Rectal smooth muscle tissue (tissue), 1 donor: ENCODE measurements around the gene THSD7B.

Experiments
- H3K27ac ChIP-seq: one replicate; pipeline ENCODE4 v1.7.0; 2013; ENCODE audit warnings: low read depth, low read length, inconsistent platforms
- H3K27me3 ChIP-seq: one replicate; pipeline ENCODE4 v1.7.0; 2013; ENCODE audit warnings: low read length; ENCODE audit not compliant: control insufficient read depth, insufficient read depth
- H3K36me3 ChIP-seq: one replicate; pipeline ENCODE4 v1.7.0; 2013; ENCODE audit warnings: low read length; ENCODE audit not compliant: control insufficient read depth, insufficient read depth
- H3K4me1 ChIP-seq: one replicate; pipeline ENCODE4 v1.7.0; 2013; ENCODE audit warnings: low read length; ENCODE audit not compliant: control insufficient read depth, insufficient read depth
- H3K4me3 ChIP-seq: one replicate; pipeline ENCODE4 v1.7.0; 2013; ENCODE audit warnings: low read length
- H3K9ac ChIP-seq: one replicate; pipeline ENCODE4 v1.7.0; 2013; ENCODE audit warnings: low read length

Gene THSD7B

DNA sequence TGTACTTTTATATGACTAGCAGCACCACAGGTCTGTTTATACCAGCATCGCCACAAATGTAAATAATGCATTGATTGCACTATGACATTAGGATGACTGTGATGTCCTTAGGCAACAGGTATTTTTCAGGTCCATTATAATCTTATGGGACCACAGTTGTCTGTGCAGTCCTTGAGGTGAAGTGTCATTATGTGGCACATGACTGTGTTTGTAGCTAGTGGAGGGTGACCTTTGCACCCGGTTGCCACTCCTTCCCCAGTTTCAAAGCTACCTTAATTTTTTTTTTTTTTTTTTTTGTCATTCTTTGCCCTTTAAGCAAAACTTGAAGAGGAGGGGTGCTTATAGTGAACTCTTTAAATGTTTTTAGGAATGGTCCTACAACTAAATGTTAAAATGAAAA, 386.4 kb downstream of the THSD7B start:
- Histone ChIP-seq H3K36me3 (no peaks in the 10 kb centered on the region), H3K27ac (no peak overlapping the region), H3K27me3 (no peaks in the 10 kb centered on the region), H3K4me1 (no peaks in the 10 kb centered on the region), H3K4me3 (no peak overlapping the region), H3K9ac (no peak overlapping the region)

DNA sequence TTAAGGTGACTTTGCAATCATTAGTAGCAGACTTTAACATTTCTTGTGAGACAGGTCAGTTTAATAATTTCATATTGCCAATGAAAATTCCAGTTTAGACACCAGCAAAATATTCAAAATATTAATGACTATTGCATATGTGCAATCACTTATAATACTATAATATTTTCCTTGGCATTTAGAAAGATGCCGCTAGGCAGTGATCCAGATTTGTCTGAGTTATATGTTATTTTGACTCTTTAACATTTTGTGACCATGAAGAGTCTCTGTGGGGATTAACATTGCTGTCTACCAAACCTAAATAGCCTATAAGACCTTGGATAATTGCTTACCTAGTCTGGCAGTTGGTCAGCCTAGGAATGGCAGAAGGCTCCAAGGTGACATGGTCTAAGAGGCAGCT, 389.6 kb downstream of the THSD7B start:
- Histone ChIP-seq H3K4me1 (no peaks in the 10 kb centered on the region), H3K9ac (no peak overlapping the region), H3K27me3 (no peaks in the 10 kb centered on the region), H3K36me3 (no peaks in the 10 kb centered on the region), H3K27ac (no peak overlapping the region), H3K4me3 (no peak overlapping the region)

DNA sequence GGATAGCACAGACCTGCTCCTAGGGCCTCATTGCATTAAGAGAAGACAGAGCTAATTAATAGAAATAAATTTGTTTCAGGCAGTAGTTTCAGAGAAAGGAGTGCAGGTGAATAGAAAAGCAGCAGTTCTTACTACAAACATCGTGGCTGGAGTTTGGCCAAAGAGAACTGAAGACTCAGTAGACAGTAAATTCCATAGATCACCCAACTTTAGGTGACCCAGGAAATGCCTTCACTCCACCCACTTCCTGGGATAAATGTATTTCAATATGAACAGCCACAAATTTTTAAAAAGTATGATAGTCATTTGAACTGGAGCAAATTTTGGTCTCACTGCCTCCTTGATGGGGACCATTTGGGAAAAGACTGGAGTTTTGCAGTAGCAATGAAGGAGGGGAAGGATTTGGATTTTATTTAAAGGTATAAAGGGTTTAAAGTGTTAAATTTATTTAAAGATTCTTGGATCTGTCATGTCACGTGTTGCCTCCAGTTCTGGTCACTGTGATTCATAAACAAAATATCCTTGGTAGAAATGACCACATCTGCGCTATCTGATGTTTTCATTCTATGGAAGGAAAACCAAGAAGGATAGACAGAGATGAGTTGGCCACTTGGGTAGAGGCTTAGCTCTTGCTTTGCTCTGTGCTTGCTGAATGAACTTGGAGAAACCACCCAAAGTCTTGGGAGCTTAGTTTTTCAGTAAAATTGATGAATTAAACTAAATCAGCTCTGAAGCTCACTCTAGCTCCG, 390.2 kb downstream of the THSD7B start:
- no peaks in the 10 kb centered on the region for H3K4me1 ChIP-seq
- H3K27ac ChIP-seq = no peak overlapping the region
- H3K36me3 ChIP-seq = no peaks in the 10 kb centered on the region
- H3K27me3 ChIP-seq = no peaks in the 10 kb centered on the region
- H3K4me3 ChIP-seq = no peak overlapping the region
- H3K9ac ChIP-seq = no peak overlapping the region

DNA sequence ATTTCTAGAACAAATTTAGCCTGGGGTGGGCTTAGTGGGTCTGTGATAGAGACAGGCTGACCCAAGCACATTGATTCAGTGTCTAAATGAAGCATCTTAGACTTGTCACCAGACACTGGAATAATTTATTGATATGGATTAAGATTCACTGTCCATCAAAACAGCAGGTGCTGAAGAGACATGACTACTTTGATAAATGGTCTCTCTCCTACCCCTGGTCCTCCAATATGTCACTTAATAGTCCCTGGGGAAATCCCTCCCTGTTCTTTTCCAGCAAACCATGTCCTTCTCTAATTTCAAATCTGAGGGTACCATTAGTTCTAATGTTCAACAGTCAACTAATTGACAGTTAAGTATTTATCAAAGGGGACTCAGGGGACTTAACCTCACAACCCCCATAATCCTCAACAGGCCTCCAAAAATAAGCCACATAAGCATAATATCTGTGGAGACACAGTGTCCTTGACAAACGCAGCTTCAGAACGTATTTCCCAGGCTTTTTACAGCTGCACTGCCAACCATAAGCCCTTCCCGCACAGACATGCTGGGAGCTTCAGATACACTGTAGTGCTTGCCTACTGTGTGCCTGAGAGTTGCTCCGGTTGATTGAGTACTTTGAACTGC, 391.0 kb downstream of the THSD7B start:
- Histone ChIP-seq H3K36me3 (no peaks in the 10 kb centered on the region), H3K4me1 (no peaks in the 10 kb centered on the region), H3K4me3 (no peak overlapping the region), H3K9ac (no peak overlapping the region), H3K27me3 (no peaks in the 10 kb centered on the region), H3K27ac (no peak overlapping the region)

DNA sequence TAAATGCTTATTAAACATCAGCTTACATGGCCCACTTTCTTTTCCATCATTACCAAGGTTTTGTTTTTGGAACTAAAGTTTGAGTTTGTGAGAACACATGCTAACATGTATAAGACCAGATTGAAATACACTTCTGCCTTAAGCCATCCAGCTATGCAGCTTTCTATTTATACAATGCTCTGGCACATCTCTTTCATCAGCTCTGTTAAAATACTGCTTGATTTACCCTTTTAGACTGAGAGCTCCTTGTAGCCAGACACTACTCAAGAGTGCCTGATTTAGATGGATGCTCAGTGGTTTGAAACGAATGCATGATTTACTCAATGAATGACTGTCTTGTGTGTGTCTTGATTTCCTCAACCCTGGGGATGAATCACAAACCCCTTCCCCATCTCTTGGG, 392.5 kb downstream of the THSD7B start:
- Histone ChIP-seq H3K4me1 (no peaks in the 10 kb centered on the region), H3K27me3 (no peaks in the 10 kb centered on the region), H3K9ac (no peak overlapping the region), H3K27ac (no peak overlapping the region), H3K4me3 (no peak overlapping the region), H3K36me3 (no peaks in the 10 kb centered on the region)

DNA sequence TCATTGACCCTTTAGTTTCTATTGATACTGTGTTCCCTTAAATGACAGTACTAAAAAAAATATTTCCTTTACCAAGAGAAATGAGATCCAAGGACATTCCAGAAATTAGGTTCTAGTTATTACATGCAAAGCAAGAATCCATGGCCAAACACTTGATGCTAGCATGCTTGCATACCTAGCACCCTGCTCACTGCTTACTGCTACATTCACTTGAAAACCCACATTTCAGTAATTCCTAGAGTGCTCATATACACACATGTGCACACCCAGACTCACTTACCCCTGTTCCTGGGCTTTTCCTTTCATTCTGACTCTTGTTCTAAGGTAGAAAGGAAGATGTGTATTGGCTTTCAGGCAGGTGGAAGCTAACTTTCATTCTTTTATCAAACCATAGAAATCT, 395.9 kb downstream of the THSD7B start:
- Histone ChIP-seq H3K4me1 (no peaks in the 10 kb centered on the region), H3K36me3 (no peaks in the 10 kb centered on the region), H3K27me3 (no peaks in the 10 kb centered on the region), H3K27ac (no peak overlapping the region), H3K9ac (no peak overlapping the region), H3K4me3 (no peak overlapping the region)

DNA sequence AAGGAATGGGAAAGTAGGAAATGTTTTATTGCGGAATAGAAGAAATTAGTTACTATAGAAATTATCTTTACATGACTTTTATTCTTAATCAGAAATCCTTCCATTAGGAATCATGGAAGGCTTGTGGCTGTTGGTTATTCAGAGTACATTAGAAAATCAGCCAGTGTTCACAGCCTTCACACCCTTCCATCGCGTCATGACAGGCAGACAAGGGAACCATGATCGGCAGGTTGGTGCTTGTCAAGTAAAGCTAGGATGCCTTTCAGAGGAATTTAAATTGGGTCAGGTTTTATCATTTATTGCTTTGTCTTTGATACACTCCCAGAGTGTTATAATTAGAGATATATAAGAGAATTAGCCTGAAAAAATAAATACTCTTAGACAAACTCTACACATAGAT, 400.6 kb downstream of the THSD7B start:
- Histone ChIP-seq H3K27me3 (no peaks in the 10 kb centered on the region), H3K27ac (no peak overlapping the region), H3K9ac (no peak overlapping the region), H3K36me3 (no peaks in the 10 kb centered on the region), H3K4me3 (no peak overlapping the region), H3K4me1 (no peaks in the 10 kb centered on the region)

DNA sequence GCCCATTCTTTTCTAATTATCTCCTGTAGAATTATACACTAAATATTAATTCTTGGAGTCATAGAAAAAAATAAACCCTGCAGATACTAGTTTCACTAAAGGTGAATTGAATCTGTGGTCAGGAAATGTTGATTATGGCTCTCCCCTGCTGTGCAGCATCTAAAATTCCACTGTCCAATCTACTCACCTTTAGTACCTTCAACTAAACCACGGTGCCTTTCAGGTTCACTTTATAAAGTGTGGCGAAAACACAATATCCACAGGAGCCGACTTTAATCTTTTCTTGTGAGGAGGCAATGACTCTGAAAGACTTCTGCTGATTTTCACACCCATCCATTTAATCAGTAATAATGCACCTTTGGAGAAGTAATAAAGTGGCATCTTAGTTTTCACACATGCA, 402.3 kb downstream of the THSD7B start:
- Histone ChIP-seq H3K27ac (no peak overlapping the region), H3K27me3 (no peaks in the 10 kb centered on the region), H3K9ac (no peak overlapping the region), H3K36me3 (no peaks in the 10 kb centered on the region), H3K4me1 (no peaks in the 10 kb centered on the region), H3K4me3 (no peak overlapping the region)

DNA sequence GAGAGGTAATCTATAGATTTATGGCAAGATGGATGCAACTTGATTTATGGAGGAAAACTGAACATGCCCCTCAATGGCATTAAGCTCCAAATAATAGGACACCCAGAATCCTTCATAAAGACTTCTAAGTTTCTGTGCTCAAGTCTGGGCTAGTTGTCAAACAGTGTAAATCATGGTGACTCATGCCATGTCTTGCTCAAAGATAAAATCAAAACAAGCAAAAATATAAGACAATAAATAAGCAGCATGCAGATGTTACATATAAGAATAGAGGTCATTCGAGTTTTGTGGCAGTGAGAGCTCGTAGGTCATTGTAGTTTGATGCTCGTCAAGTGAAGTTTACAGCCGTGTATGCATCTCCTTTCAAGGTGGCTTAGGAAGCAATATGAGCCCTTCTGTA, 403.2 kb downstream of the THSD7B start:
- H3K9ac ChIP-seq = no peak overlapping the region
- H3K4me1 ChIP-seq = no peaks in the 10 kb centered on the region
- no peaks in the 10 kb centered on the region for H3K36me3 ChIP-seq
- H3K27ac ChIP-seq = no peak overlapping the region
- no peak overlapping the region for H3K4me3 ChIP-seq
- no peaks in the 10 kb centered on the region for H3K27me3 ChIP-seq

DNA sequence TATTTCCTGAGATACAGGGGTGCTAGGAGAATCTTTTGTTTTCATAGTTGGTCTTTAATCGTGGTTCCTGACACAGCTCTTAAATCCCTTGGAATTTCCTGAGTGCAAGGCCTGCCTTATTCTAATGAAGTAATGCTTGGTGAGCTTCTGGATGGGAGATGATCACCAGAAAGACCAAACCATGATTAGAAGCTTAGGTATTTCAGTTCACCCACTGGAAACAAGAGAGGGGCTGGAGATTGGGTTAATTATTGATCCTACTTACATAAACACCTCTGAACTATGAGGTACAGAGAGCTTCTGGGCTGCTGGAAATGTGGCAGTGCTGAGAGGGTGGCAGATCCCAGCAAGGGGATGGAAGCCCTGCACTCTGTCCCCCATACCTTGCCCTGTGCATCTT, 406.8 kb downstream of the THSD7B start:
- H3K27ac ChIP-seq = no peak overlapping the region
- no peaks in the 10 kb centered on the region for H3K36me3 ChIP-seq

DNA sequence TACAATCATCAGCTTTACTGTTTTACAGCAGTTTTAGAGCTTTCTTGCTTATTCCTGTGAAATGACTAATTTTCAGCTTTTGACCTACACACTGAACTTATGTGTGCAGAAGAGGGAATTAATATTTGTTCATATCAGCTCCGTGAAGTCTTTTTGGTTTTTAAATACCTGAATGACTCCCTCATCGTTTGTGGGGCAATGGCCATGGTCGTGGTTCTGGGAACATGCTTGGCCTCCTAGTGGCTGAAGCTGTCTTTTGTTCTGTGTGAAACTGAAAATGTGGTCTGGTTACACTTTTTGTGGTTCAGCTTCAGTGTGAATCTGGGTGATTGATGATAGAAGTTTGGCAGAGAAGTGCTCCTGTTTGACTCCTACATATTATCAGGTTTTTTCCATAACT, 408.1 kb downstream of the THSD7B start:
- no peaks in the 10 kb centered on the region for H3K36me3 ChIP-seq
- no peaks in the 10 kb centered on the region for H3K4me1 ChIP-seq
- no peak overlapping the region for H3K27ac ChIP-seq
- no peaks in the 10 kb centered on the region for H3K27me3 ChIP-seq
- H3K9ac ChIP-seq = no peak overlapping the region
- no peak overlapping the region for H3K4me3 ChIP-seq

More for the DNA sequence above, 406.8 kb downstream of the THSD7B start:
- Histone ChIP-seq H3K27me3 (no peaks in the 10 kb centered on the region), H3K4me1 (no peaks in the 10 kb centered on the region), H3K4me3 (no peak overlapping the region), H3K9ac (no peak overlapping the region)

DNA sequence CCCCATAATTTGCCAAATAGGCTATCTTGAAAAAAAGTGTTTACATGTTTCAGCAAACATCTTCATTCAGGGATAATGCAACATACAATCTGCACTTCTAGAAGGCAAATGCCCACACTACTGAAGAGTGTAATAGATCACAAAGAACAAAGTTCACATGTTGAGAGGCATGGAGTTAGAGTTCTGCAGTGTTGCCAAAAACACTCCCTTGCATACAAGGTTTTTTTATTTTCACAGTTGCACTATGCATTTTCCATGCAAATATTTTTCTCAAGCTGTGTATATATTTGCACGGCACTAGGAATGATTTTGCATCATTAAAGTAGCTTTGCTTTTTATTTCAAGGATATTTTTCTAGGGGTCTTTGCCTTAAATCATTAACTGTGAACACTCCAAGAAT, 409.9 kb downstream of the THSD7B start:
- Histone ChIP-seq H3K9ac (no peak overlapping the region), H3K36me3 (no peaks in the 10 kb centered on the region), H3K4me1 (no peaks in the 10 kb centered on the region), H3K27ac (no peak overlapping the region), H3K4me3 (no peak overlapping the region), H3K27me3 (no peaks in the 10 kb centered on the region)

DNA sequence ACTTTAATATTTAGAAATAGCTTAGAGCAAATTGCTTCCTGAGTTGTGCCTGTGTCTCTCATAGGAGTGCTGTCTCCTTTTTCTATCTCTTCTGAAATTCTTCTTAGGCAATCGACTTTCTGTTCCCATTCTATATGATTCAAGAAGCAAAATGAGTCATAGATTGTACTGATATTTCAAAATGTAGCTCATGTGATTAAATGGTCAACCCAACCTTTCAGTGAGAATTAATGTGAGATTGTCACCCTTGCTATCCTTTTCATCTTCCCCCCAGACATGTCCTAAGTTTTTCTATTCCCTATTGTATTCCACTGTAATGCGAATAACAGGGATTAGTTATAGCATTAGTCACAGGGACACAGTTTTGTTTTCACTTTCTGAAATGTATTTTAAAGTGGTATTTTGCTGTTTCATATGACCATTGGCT, 413.6 kb downstream of the THSD7B start:
- Histone ChIP-seq H3K9ac (no peak overlapping the region), H3K36me3 (no peaks in the 10 kb centered on the region), H3K27ac (no peak overlapping the region), H3K27me3 (peaks cover 2% of the 10 kb centered on the region), H3K4me1 (no peaks in the 10 kb centered on the region), H3K4me3 (no peak overlapping the region)
